ENCODE measurements around the gene TEX264. TPM values are rescaled to one million over a fixed set of nuclear protein-coding genes. Genes with fewer than 3 reads are reported as not detected.

TEX264 gene
- total and polyA plus RNA-seq, 2 experiments from 2014 or later: 59.6 to 98.7 TPM

DNA sequence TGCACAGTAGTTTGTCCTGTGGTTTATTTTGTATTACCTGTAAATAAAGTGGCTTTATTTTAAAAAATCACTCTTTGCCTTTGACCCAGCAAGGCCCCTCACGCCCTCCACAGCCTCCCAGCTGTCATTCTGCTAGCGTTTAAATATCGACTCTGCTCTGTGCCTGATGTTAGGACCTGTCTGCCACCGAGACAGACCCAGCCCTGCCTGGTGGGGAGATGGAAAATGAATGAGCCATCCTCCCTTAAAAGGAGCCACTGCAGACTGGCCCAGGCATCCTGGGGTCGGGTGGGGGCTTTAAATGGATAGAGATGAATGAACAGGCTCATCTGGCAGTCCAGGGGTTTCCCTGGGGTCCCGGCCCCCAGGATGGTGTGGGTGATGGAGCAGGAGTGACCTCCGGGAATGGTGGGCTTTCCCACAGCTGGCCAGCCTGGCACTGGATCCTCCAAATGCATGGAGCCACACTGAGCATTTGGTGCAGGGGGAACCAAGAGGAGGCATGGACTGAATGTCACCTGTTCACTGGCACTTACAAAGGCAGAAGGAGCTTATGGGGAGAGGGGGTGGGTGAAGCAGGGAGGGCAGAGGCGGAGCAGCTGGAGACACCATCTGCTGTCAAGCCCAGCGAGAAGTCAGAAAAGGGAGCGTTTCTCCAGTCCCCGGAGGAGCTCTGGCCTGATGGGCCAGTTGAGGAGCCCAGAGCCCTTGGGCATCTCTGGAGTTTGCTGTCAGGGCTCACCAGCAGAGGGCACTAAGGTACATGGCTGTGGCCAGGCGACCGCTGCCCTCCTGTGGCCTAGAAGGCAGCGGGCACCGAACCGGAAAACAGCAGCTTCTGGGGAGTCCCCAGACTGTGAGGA lies 47.7 kb downstream of the TEX264 start:
- DNase-seq (ENCODE audit: low spot score): peak; percentile 78
- no peak overlapping the region for H3K4me3 ChIP-seq
- H2AFZ ChIP-seq: no peak overlapping the region
- no peaks in the 10 kb centered on the region for H3K9me3 ChIP-seq (ENCODE audit: low read depth)
- H3K4me1 ChIP-seq (ENCODE audit: insufficient read depth): no peaks in the 10 kb centered on the region
- no peaks in the 10 kb centered on the region for H3K9me2 ChIP-seq (replicated peaks; ENCODE audit: insufficient read depth)
- no peaks in the 10 kb centered on the region for H4K20me1 ChIP-seq (ENCODE audit: insufficient read depth, poor library complexity, severe bottlenecking)
- no peaks in the 10 kb centered on the region for H3K27me3 ChIP-seq
- TF ChIP-seq EZH2 (IDR thresholded peaks at IDR 0.05; ENCODE audit: borderline replicate concordance) (no peak), EZH2phosphoT487 (IDR thresholded peaks at IDR 0.05; ENCODE audit: low read depth, severe bottlenecking, unreplicated experiment) (no peak)
- TF ChIP-seq, protein P1, sequence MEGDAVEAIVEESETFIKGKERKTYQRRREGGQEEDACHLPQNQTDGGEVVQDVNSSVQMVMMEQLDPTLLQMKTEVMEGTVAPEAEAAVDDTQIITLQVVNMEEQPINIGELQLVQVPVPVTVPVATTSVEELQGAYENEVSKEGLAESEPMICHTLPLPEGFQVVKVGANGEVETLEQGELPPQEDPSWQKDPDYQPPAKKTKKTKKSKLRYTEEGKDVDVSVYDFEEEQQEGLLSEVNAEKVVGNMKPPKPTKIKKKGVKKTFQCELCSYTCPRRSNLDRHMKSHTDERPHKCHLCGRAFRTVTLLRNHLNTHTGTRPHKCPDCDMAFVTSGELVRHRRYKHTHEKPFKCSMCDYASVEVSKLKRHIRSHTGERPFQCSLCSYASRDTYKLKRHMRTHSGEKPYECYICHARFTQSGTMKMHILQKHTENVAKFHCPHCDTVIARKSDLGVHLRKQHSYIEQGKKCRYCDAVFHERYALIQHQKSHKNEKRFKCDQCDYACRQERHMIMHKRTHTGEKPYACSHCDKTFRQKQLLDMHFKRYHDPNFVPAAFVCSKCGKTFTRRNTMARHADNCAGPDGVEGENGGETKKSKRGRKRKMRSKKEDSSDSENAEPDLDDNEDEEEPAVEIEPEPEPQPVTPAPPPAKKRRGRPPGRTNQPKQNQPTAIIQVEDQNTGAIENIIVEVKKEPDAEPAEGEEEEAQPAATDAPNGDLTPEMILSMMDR (IDR thresholded peaks at IDR 0.05; ENCODE audit: poor library complexity): peak; percentile 53
- H3K27ac ChIP-seq: no peak overlapping the region
- no peak overlapping the region for H3K4me2 ChIP-seq
- H3K79me2 ChIP-seq: no peaks in the 10 kb centered on the region
- WGBS (ENCODE audit: low lambda C conversion rate, missing lambda C conversion rate): 47% methylated on average over 16 of the region's 16 CpGs
- H3K36me3 ChIP-seq (replicated peaks; ENCODE audit: insufficient read depth, low read depth): no peaks in the 10 kb centered on the region

DNA sequence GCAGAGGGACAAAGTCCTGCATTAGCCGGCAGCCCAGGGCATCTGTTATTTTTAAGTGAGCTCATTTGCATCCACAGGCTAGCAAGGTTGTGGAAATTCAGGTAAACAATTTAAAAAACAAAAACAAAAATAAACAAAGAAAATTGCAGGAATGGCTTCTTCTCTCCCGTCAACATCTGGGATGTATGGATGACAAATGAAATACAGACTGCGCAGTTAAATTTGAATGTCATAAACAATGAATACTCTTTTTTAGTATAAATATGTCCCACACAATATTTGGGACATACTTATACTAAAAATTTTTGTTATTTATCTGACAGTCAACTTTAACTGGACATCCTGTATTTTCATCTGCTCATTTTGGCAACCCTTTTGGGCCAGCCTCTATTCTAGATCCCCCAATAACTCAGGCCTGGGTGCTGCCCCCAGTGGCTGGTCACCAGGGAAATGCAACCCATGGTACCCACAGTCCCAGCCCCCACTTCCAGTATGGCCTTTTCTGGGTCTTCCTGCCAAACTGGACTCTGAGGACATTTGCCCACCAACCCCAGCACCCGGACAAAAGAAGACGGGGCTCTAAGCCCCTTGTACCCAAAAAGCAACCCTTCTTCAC lies 48.5 kb downstream of the TEX264 start:
- H3K9me2 ChIP-seq (replicated peaks; ENCODE audit: insufficient read depth): no peaks in the 10 kb centered on the region
- H3K27me3 ChIP-seq: no peaks in the 10 kb centered on the region
- no peaks in the 10 kb centered on the region for H3K9me3 ChIP-seq (ENCODE audit: low read depth)
- TF ChIP-seq, protein P1 (IDR thresholded peaks at IDR 0.05; ENCODE audit: poor library complexity): no peak
- TF ChIP-seq EZH2phosphoT487 (IDR thresholded peaks at IDR 0.05; ENCODE audit: low read depth, severe bottlenecking, unreplicated experiment) (no peak), EZH2 (IDR thresholded peaks at IDR 0.05; ENCODE audit: borderline replicate concordance) (no peak)
- no peak overlapping the region for H3K4me3 ChIP-seq
- H3K4me2 ChIP-seq: no peak overlapping the region
- H3K36me3 ChIP-seq (replicated peaks; ENCODE audit: insufficient read depth, low read depth): no peaks in the 10 kb centered on the region
- no peak for DNase-seq (ENCODE audit: low spot score)
- H4K20me1 ChIP-seq (ENCODE audit: insufficient read depth, poor library complexity, severe bottlenecking): no peaks in the 10 kb centered on the region
- no peaks in the 10 kb centered on the region for H3K79me2 ChIP-seq
- no peaks in the 10 kb centered on the region for H3K4me1 ChIP-seq (ENCODE audit: insufficient read depth)
- H3K27ac ChIP-seq: no peak overlapping the region
- H2AFZ ChIP-seq: no peak overlapping the region
- 81% methylated on average over 5 of the region's 5 CpGs for WGBS (ENCODE audit: low lambda C conversion rate, missing lambda C conversion rate)

DNA sequence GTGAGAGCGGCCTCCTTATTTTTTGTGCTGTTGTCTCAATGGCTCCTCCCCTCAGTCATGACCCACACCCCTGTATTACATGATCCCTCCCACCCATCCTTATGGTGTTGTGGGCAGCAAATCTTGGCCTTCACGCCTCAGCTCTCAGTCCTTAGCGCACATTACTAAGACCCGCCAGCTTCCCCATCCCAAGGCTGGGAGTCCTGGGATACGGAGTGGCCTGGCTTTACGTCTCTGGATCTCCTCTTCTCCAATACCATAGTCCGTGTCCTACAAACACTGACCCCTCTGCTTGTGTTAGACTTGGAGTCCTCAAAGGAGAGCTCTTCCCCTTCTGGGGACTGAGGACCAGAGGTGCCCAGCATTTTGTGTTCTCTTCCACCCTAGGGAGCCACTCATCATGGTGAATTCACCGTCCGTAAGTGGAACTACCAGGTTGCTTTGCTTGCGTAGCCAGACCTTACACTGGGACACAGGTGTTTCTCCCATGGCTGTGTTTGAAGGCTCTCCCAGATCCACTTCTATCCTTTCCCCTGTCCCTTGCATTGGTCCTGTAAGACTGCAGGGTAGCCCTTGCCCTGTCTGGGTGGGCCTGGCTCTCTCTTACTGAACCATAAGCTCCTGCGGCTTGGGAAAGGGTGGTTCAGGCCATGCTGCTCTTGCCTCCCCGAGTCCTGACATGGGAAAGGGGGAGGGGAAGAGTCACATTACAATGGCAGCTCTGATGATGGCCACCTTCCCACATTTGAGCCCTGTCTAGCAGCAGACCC lies 49.4 kb downstream of the TEX264 start:
- H3K9me2 ChIP-seq (replicated peaks; ENCODE audit: insufficient read depth): no peaks in the 10 kb centered on the region
- TF ChIP-seq, protein P1 (IDR thresholded peaks at IDR 0.05; ENCODE audit: poor library complexity): no peak
- TF ChIP-seq EZH2phosphoT487 (IDR thresholded peaks at IDR 0.05; ENCODE audit: low read depth, severe bottlenecking, unreplicated experiment) (no peak), EZH2 (IDR thresholded peaks at IDR 0.05; ENCODE audit: borderline replicate concordance) (no peak)

More for the DNA sequence above, 49.4 kb downstream of the TEX264 start:
- Histone ChIP-seq H3K27me3 (peaks cover 4% of the 10 kb centered on the region), H3K4me2 (no peak overlapping the region), H3K9me3 (ENCODE audit: low read depth) (no peaks in the 10 kb centered on the region), H3K4me3 (no peak overlapping the region), H4K20me1 (ENCODE audit: insufficient read depth, poor library complexity, severe bottlenecking) (no peaks in the 10 kb centered on the region), H3K79me2 (no peaks in the 10 kb centered on the region), H3K4me1 (ENCODE audit: insufficient read depth) (no peaks in the 10 kb centered on the region), H2AFZ (no peak overlapping the region), H3K36me3 (replicated peaks; ENCODE audit: insufficient read depth, low read depth) (no peaks in the 10 kb centered on the region), H3K27ac (no peak overlapping the region)
- DNase-seq (ENCODE audit: low spot score): no peak
- WGBS (ENCODE audit: low lambda C conversion rate, missing lambda C conversion rate): 91% methylated on average over 12 of the region's 12 CpGs
